K562 (cell line): ENCODE measurements around the gene DRAXIN. TPM values are rescaled to one million over a fixed set of nuclear protein-coding genes. Genes with fewer than 3 reads are reported as not detected.

Experiments used
- EP300 ChIP-seq: IDR thresholded peaks from 2 replicates; pipeline ENCODE4 v1.6.1; 2012; ENCODE audit warnings: low read length, improper control_type of control experiment
- KDM4B ChIP-seq, 2 experiments: fragments of 450-650 bp in 1 of 2; sonication (generic) in 1 of 2; IDR thresholded peaks; 2 replicates each; pipeline ENCODE4 v1.6.1; 2016 to 2017; ENCODE audit warnings: borderline replicate concordance in 2 of 2, antibody characterized with exemption in 1 of 2, low read depth in 1 of 2, mild to moderate bottlenecking in 1 of 2
- MAFF ChIP-seq: IDR thresholded peaks from 2 replicates; pipeline ENCODE4 v1.6.1; 2012; ENCODE audit warnings: low read length, improper control_type of control experiment
- PRPF4 ChIP-seq: fragments of 200-400 bp; formaldehyde crosslinking; IDR thresholded peaks from one replicate; pipeline ENCODE4 v1.6.1; 2017; ENCODE audit warnings: low read length, low read depth, mild to moderate bottlenecking; ENCODE audit not compliant: insufficient read depth, poor library complexity, severe bottlenecking
- RFX5 ChIP-seq: IDR thresholded peaks from 2 replicates; pipeline ENCODE4 v1.6.1; 2011; ENCODE audit warnings: low read depth, mild to moderate bottlenecking, improper control_type of control experiment, low read length
- ZBED1 ChIP-seq: IDR thresholded peaks from 2 replicates; pipeline ENCODE4 v1.6.1; 2014
- ZNF134 ChIP-seq: fragments of 250-450 bp; sonication (Bioruptor Pico); conservative IDR thresholded peaks from 2 replicates; pipeline ENCODE4 v1.4.0; 2020
- ZNF212 ChIP-seq: fragments of 450-650 bp; formaldehyde crosslinking; IDR thresholded peaks from 2 replicates; pipeline ENCODE4 v1.4.0; 2020; ENCODE audit warnings: mild to moderate bottlenecking
- ZNF239 ChIP-seq: fragments of 250-450 bp; sonication (Bioruptor Pico); IDR thresholded peaks from 2 replicates; pipeline ENCODE4 v1.4.0; 2020; ENCODE audit warnings: mild to moderate bottlenecking
- polyA plus RNA-seq, 8 experiments: library from polyadenylated mRNA; depleted of rRNA in 4 of 8; stranded (reverse) in 5 of 8; unstranded in 3 of 8; fragments of >200 nt; fragmentation: Nextera tagmentation in 2 of 8; fragmentation: Illumina TruSeq in 1 of 8; extraction: Ambion mirVana in 2 of 8; extraction: Trizol in 1 of 8; gene quantifications; 2 replicates each; pipeline versions ENCODE4 v1.2.1 to v1.2.3, GENCODE V29; 2011 to 2014; ENCODE audit warnings: inconsistent platforms in 1 of 8, missing spikeins in 1 of 8
- total RNA-seq, 7 experiments: library from RNA; depleted of rRNA in 6 of 7; stranded (reverse); fragments of >200 nt in 6 of 7; fragmentation: Illumina TruSeq in 2 of 7; extraction: Trizol in 2 of 7; gene quantifications; 2 replicates each; pipeline versions ENCODE4 v1.2.1 to v1.2.3, GENCODE V29; 2011 to 2021; ENCODE audit warnings: low replicate concordance in 1 of 7
- TF ChIP-seq, protein P1 (sequence below), 2 experiments: fragments of 450-650 bp; IDR thresholded peaks; 2 replicates each; pipeline ENCODE4 v1.6.1; 2016; ENCODE audit warnings: mild to moderate bottlenecking in 2 of 2, borderline replicate concordance in 1 of 2, low read depth in 1 of 2, moderate library complexity in 1 of 2
- TF ChIP-seq, protein P2 (sequence below): fragments of 250-450 bp; sonication (Bioruptor Pico); IDR thresholded peaks from 2 replicates; pipeline ENCODE4 v1.4.0; 2020
- TF ChIP-seq, protein P3 (sequence below): fragments of 250-450 bp; sonication (Bioruptor Pico); IDR thresholded peaks from 2 replicates; pipeline ENCODE4 v1.4.0; 2020

The DRAXIN gene
- total and polyA plus RNA-seq, 9 of the 15 experiments (the other 6 are each of a cell fraction or from before 2014, with no cell fraction given), result 0.01 to 0.04 (median 0.01) TPM; not detected in 6

DNA sequence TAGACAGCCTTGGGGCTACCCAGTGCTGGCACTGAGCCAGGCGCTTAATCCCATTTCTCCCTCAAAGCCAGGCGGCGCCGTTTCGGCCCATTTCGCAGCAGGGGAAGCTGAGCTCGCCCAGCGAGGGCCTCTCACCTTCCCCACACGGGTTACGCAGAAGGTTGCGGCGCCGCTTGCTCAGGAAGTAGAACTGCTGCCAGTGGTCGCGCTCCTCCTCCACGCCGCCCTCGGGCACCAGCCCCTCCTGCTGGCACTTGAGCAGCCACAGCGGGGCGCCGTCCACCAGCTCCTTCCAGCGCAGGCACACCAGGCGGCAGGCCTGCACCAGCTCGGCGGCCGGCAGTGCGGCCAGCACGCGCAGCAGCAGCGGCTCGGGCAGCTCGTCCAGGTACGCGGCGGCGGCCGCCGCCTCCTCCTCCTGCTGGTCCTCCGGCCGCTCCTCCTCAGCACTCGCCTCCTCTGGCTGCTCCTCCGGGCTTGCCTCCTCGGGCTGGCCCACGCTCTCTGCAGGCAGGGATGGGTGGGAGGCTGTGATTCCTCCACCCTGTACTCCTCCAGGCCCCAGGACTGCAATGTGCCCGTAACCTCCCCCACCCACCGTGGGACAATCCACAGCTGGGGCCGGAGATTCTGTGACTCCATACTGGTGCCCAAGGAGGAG lies 41.0 kb upstream of the DRAXIN start (continued):
- TF ChIP-seq, protein P1, sequence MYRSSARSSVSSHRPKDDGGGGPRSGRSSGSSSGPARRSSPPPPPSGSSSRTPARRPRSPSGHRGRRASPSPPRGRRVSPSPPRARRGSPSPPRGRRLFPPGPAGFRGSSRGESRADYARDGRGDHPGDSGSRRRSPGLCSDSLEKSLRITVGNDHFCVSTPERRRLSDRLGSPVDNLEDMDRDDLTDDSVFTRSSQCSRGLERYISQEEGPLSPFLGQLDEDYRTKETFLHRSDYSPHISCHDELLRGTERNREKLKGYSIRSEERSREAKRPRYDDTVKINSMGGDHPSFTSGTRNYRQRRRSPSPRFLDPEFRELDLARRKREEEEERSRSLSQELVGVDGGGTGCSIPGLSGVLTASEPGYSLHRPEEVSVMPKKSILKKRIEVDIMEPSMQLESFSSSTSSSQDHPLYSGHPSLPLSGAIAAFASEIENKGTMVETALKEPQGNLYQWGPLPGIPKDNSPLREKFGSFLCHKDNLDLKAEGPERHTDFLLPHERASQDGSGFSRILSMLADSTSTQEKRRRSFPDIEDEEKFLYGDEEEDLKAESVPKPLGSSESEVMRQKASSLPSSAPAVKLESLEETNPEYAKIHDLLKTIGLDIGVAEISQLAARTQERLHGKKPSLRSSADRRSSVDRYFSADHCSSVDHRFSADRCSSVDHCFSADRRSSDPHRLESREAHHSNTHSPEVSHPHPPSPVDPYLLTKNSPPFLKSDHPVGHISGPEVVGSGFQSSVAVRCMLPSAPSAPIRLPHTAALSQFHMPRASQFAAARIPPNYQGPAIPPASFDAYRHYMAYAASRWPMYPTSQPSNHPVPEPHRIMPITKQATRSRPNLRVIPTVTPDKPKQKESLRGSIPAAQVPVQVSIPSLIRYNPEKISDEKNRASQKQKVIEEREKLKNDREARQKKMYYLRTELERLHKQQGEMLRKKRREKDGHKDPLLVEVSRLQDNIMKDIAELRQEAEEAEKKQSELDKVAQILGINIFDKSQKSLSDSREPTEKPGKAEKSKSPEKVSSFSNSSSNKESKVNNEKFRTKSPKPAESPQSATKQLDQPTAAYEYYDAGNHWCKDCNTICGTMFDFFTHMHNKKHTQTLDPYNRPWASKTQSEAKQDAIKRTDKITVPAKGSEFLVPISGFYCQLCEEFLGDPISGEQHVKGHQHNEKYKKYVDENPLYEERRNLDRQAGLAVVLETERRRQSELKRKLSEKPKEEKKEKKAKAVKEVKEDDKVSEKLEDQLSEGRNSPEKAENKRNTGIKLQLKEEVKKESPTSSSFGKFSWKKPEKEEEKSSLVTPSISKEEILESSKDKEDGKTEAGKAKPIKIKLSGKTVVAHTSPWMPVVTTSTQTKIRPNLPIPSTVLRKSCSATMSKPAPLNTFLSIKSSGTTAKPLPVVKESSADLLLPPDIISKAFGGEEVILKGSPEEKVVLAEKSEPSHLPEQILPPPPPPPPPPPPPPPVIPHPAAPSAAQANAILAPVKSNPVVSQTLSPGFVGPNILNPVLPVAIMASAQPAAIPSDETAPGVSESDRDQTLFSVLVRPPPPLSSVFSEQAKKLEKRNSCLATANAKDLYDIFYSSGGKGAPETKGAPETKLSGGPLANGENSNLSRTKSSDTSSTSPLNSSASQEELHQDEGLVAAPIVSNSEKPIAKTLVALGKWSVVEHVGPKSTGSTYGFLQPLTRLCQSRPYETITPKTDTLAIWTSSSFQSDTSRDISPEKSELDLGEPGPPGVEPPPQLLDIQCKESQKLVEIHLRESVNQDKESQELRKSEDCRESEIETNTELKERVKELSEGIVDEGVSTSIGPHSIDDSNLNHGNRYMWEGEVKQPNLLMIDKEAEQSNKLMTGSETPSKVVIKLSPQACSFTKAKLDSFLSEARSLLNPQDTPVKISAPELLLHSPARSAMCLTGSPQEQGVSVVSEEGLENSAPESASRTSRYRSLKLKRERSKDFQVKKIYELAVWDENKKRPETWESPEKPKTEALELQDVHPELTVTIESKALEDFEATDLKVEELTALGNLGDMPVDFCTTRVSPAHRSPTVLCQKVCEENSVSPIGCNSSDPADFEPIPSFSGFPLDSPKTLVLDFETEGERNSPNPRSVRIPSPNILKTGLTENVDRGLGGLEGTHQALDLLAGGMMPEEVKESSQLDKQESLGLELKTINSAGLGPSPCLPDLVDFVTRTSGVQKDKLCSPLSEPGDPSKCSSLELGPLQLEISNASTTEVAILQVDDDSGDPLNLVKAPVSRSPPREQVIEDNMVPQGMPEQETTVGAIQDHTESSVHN (IDR thresholded peaks at IDR 0.05; ENCODE audit: borderline replicate concordance in 1 of 2, low read depth in 1 of 2), result no peak
- no peak for TF ChIP-seq PRPF4
- 0 out of 4 replicates have a peak, but pooled peaks of 1 of the 2 experiments have one; percentile 50 for TF ChIP-seq KDM4B (IDR thresholded peaks at IDR 0.05; ENCODE audit: borderline replicate concordance in 2 of 2, low read depth in 1 of 2)
- TF ChIP-seq ZBED1, result peak; percentile 44; the same call in 1 of the 2 replicates
- TF ChIP-seq RFX5, result no peak
- TF ChIP-seq, protein P2, sequence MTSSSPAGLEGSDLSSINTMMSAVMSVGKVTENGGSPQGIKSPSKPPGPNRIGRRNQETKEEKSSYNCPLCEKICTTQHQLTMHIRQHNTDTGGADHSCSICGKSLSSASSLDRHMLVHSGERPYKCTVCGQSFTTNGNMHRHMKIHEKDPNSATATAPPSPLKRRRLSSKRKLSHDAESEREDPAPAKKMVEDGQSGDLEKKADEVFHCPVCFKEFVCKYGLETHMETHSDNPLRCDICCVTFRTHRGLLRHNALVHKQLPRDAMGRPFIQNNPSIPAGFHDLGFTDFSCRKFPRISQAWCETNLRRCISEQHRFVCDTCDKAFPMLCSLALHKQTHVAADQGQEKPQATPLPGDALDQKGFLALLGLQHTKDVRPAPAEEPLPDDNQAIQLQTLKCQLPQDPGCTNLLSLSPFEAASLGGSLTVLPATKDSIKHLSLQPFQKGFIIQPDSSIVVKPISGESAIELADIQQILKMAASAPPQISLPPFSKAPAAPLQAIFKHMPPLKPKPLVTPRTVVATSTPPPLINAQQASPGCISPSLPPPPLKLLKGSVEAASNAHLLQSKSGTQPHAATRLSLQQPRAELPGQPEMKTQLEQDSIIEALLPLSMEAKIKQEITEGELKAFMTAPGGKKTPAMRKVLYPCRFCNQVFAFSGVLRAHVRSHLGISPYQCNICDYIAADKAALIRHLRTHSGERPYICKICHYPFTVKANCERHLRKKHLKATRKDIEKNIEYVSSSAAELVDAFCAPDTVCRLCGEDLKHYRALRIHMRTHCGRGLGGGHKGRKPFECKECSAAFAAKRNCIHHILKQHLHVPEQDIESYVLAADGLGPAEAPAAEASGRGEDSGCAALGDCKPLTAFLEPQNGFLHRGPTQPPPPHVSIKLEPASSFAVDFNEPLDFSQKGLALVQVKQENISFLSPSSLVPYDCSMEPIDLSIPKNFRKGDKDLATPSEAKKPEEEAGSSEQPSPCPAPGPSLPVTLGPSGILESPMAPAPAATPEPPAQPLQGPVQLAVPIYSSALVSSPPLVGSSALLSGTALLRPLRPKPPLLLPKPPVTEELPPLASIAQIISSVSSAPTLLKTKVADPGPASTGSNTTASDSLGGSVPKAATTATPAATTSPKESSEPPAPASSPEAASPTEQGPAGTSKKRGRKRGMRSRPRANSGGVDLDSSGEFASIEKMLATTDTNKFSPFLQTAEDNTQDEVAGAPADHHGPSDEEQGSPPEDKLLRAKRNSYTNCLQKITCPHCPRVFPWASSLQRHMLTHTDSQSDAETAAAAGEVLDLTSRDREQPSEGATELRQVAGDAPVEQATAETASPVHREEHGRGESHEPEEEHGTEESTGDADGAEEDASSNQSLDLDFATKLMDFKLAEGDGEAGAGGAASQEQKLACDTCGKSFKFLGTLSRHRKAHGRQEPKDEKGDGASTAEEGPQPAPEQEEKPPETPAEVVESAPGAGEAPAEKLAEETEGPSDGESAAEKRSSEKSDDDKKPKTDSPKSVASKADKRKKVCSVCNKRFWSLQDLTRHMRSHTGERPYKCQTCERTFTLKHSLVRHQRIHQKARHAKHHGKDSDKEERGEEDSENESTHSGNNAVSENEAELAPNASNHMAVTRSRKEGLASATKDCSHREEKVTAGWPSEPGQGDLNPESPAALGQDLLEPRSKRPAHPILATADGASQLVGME (CRISPR knock-in tag), result peak; percentile 80; the same call in 1 of the 2 replicates
- TF ChIP-seq MAFF, result no peak
- TF ChIP-seq EP300, result no peak
- no peak for TF ChIP-seq ZNF134 (CRISPR knock-in tag)
- TF ChIP-seq ZNF212 (CRISPR knock-in tag), result no peak
- TF ChIP-seq, protein P3, sequence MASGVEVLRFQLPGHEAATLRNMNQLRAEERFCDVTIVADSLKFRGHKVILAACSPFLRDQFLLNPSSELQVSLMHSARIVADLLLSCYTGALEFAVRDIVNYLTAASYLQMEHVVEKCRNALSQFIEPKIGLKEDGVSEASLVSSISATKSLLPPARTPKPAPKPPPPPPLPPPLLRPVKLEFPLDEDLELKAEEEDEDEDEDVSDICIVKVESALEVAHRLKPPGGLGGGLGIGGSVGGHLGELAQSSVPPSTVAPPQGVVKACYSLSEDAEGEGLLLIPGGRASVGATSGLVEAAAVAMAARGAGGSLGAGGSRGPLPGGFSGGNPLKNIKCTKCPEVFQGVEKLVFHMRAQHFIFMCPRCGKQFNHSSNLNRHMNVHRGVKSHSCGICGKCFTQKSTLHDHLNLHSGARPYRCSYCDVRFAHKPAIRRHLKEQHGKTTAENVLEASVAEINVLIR (CRISPR knock-in tag), result no peak
- no peak for TF ChIP-seq ZNF239 (CRISPR knock-in tag)
